Measurements from ENCODE around the gene NUDT3. TPM values are rescaled to one million over a fixed set of nuclear protein-coding genes. Genes with fewer than 3 reads are reported as not detected.

Gene NUDT3
- total and polyA plus RNA-seq, 9 of the 15 experiments (the other 6 are each of a cell fraction or from before 2014, with no cell fraction given), result 5.4 to 81.2 (median 56.4) TPM

DNA sequence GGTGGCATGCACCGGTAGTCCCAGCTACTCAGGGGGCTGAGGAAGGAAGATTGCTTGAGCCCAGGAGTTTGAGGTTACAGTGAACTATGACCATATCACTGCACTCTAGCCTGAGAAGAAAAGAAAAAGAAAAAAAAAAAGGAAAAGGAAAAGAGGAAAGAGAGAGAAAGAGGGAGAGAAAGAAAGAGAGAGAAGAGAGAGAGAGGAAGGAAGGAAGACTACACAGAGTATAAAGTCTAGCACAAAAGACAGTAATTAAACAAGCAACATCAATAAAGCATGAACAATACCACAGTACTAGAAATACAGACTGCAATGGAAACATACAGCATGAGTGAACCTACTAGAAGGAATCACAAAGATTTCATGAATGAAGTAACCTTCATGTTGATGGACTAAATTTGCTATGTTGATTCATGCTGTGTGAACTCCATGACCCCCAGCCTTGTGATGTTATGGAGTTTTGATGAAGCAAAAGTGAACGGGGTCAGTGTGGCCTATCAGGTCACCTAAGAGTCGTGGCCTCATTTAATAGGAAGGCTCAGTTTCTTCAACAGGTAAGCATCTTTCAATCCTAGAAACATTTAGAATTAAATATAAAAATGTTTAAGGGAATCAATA, 57.6 kb downstream of the NUDT3 start (continued):
- TF ChIP-seq IRF1 (CRISPR knock-in tag; IDR thresholded peaks at IDR 0.05; ENCODE audit: borderline replicate concordance), result no peak
- TF ChIP-seq CC2D1A (IDR thresholded peaks at IDR 0.05), result 0 out of 2 replicates have a peak, but pooled peaks have one; percentile 30

DNA sequence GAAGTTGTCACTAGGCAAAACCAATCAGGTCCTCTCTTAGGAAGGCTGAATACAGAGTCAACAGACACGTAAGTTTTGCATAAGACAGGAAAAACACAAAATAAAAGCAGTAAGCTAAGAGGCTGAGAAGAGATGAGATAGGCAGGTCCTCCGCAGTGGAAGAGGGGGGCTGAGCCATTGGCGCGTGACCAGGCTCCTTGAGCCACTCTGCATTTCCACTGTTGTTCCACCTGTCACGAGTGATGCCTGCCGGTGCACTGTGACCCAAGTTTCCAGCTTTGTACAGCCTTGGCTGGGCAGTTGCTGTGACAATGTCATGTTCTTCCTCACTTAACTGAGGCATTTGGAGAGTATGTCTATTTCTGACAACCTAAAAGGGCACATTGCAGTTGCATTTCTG, 58.6 kb downstream of the NUDT3 start:
- no peak for DNase-seq (ENCODE audit: extremely low read depth in 1 of 4, low spot score in 3 of 4)
- Histone ChIP-seq H3K27me3 (ENCODE audit: control insufficient read depth in 2 of 2, insufficient read depth in 2 of 2, low read length in 2 of 2) (no peaks in the 10 kb centered on the region), H3K27ac (ENCODE audit: extremely low read depth, low read depth, low read length) (no peak overlapping the region), H3K79me2 (ENCODE audit: control insufficient read depth, insufficient read depth, low read length) (peaks cover 61% of the 10 kb centered on the region), H4K20me1 (replicated peaks; ENCODE audit: control insufficient read depth, insufficient read depth, low read length) (no peaks in the 10 kb centered on the region; the same call in 1 of the 2 replicates), H3K9me3 (replicated peaks; ENCODE audit: control insufficient read depth, insufficient read depth, low read depth, low read length) (no peaks in the 10 kb centered on the region), H3K9ac (ENCODE audit: insufficient read depth in 1 of 2, low read depth in 2 of 2, low read length in 2 of 2) (peak overlapping the region in 1 of 2 experiments; percentile 72; a peak in 1 of 4 replicates), H2AFZ (ENCODE audit: low read depth, low read length) (no peak overlapping the region), H3K36me3 (ENCODE audit: control insufficient read depth, insufficient read depth, low read length) (peaks cover 59% of the 10 kb centered on the region), H3K9me1 (ENCODE audit: control insufficient read depth, insufficient read depth, low read length) (peaks cover 3% of the 10 kb centered on the region), H3K4me2 (ENCODE audit: insufficient read depth, low read length) (no peak overlapping the region), H3K4me3 (no peak overlapping the region), H3K4me1 (replicated peaks in 1 of 2; ENCODE audit: control insufficient read depth in 2 of 2, insufficient read depth in 2 of 2, low read length in 2 of 2) (peaks cover 0 to 10% of the 10 kb centered on the region in 2 experiments; a peak in 2 of 5 replicates)
- WGBS (ENCODE audit: insufficient coverage, low coverage, missing lambda C conversion rate), result 93% methylated on average over 6 of the region's 6 CpGs
- ATAC-seq, result no peak
- intact Hi-C loops (cut with micrococcal nuclease), result no loop called here
- ChIA-PET CTCF (ENCODE audit: low intra/inter-chr PET ratio) (no interaction called here), POLR2A (interaction anchor here (1.1 to 2.1 kb wide), 6 partner anchors 9 to 55 kb away, joined by 3 to 8 read pairs (median 5); no protein-coding TSS in a partner anchor)
- no TSS peak for BruUV-seq (replicated peaks)
- no peak for FAIRE-seq
- in situ Hi-C loops (cut with MboI), result no loop called here
- TF ChIP-seq RERE (CRISPR knock-in tag; IDR thresholded peaks at IDR 0.05; ENCODE audit: borderline replicate concordance) (no peak), HDAC3 (IDR thresholded peaks at IDR 0.05; ENCODE audit: borderline replicate concordance, partially characterized antibody) (no peak), SMARCA5 (IDR thresholded peaks at IDR 0.05) (no peak), GTF2F1 (IDR thresholded peaks at IDR 0.05; ENCODE audit: low read depth, low read length) (no peak)
- TF ChIP-seq, protein P1, sequence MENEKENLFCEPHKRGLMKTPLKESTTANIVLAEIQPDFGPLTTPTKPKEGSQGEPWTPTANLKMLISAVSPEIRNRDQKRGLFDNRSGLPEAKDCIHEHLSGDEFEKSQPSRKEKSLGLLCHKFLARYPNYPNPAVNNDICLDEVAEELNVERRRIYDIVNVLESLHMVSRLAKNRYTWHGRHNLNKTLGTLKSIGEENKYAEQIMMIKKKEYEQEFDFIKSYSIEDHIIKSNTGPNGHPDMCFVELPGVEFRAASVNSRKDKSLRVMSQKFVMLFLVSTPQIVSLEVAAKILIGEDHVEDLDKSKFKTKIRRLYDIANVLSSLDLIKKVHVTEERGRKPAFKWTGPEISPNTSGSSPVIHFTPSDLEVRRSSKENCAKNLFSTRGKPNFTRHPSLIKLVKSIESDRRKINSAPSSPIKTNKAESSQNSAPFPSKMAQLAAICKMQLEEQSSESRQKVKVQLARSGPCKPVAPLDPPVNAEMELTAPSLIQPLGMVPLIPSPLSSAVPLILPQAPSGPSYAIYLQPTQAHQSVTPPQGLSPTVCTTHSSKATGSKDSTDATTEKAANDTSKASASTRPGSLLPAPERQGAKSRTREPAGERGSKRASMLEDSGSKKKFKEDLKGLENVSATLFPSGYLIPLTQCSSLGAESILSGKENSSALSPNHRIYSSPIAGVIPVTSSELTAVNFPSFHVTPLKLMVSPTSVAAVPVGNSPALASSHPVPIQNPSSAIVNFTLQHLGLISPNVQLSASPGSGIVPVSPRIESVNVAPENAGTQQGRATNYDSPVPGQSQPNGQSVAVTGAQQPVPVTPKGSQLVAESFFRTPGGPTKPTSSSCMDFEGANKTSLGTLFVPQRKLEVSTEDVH (IDR thresholded peaks at IDR 0.05; ENCODE audit: low read depth, partially characterized antibody), result no peak
- TF ChIP-seq, protein P2, sequence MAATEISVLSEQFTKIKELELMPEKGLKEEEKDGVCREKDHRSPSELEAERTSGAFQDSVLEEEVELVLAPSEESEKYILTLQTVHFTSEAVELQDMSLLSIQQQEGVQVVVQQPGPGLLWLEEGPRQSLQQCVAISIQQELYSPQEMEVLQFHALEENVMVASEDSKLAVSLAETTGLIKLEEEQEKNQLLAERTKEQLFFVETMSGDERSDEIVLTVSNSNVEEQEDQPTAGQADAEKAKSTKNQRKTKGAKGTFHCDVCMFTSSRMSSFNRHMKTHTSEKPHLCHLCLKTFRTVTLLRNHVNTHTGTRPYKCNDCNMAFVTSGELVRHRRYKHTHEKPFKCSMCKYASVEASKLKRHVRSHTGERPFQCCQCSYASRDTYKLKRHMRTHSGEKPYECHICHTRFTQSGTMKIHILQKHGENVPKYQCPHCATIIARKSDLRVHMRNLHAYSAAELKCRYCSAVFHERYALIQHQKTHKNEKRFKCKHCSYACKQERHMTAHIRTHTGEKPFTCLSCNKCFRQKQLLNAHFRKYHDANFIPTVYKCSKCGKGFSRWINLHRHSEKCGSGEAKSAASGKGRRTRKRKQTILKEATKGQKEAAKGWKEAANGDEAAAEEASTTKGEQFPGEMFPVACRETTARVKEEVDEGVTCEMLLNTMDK (IDR thresholded peaks at IDR 0.05; ENCODE audit: borderline replicate concordance, insufficient read depth, low read depth, low read length, poor library complexity, severe bottlenecking), result no peak
